Head of caudate nucleus (tissue), 42 donors: ENCODE data around the gene FAM227B.
"Not testable (repeated sequence)": the region's sequence is repeated elsewhere in the genome, so short reads cannot be mapped to it uniquely, and the experiment has no call there.

Source experiments
- DNase-seq, 42 donors: peaks; one replicate each; pipeline versions ENCODE4 v3.0.0 to v3.0.0-alpha.2; 2020 to 2021; ENCODE audit warnings: mixed read lengths in 7 of 42
- intact Hi-C: fragments of 100-400 bp; cut with DNase I; formaldehyde crosslinking; loops from one replicate; pipeline ENCODE4 v1.15.0; 2022

Gene FAM227B, protein sequence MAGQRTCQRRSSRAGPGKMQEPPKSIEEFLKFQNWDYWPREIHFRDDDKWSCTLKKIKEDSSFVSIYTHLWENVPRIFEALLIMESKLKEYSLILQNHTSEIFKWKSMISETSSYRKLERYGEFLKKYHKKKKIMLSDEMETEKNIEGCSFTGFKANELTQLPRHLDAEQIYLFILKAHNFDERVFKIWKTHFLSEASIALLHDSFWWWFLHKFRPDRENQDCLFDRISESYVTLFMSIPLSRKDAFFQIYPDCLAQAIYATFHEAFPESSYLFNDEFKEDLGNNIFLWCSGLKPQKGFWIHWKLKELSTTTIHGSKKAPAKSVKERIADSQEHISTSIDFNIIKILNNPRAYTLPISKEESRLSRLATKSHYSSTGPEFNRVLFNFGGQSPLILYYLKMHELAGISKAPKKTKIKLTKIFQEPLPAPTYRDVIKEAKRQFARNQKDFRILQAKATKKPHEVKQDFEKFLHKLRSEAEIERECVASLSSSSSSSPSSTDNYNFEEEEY

DNA sequence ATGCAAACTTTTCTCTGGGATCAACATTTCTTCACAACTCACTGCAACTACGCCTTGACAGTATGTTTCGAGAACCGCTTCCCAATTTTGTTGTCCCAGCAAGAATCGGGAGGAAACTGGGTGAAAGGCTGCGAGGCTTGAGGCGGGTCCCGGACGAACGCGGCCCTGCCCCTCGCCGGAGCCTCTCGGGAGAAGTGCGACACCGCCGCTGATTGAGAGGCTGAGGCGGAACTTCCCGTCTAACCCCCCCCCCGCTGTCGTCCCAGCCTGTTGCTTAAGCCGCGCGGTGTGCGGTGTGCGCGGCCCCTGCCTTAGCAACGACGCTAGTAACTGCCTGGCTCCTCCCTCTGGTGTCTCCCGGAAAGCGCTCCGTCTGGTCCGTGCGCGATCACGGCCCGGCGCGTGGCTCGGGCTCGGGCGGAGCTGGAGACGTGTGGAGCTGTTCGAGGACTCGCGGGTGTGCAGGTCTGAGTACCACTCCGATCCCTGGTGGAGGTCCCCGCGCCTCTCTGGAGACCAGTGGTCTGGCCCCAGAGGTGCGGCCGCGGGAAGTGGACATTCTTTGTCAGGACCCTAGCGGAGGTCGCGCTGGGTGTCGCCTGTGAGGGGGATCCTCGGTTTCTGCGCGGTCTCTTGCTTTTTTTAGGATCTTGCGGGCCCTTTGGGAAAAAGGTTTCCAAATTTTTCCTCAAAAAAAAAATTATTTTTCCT is at the start of gene FAM227B, which contains the start of gene DTWD1:
TSS of gene FAM227B (minus strand) at position 161 of the 711 bp plus-strand sequence. CDS start 5,647 bp downstream, outside the sequence.
TSS of gene DTWD1 (plus strand) at position 391 of the 711 bp plus-strand sequence. CDS start 4,120 bp downstream, outside the sequence.
- DNase-seq: peak; percentile 89 to 98 (median 94)
- intact Hi-C loops: no loop called here

DNA sequence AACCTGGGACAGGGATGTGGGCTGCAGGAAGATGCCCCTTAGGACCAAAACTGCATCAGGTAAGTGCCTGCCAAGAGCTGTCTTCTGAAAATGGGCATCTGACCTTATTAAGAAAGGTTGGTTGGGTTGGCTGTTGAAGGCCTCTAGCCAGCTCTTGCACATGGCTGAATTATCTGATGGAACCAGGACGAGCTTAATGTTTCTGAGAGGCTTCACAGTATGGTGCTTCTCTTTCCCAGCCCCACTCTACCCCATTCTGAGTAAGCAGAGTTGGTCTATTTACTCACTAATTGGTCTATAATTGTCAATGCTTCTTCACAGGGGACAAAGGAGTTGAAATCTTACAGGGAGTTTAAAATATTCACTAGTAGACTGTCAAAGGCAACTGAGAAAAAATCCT is 48.7 kb upstream of the FAM227B start:
- intact Hi-C loops: no loop called here
- no peak for DNase-seq

DNA sequence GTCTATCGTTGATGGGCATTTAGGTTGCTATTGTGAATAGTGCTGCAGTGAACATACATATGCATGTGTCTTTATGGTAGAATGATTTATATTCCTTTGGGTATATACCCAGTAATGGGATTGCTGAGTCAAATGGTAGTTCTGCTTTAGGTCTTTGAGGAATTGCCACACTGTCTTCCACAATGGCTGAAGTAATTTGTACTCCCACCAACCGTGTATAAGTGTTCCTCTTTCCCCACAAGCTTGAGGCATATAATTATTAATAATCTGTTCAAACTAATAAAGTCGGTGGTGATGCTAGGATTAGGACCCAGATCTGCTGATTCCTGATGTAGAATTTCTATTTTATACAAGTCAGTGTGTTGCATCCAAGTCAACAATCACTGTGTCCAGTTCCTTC is 45.9 kb upstream of the FAM227B start:
- DNase-seq, intact Hi-C loops: not testable (repeated sequence)

DNA sequence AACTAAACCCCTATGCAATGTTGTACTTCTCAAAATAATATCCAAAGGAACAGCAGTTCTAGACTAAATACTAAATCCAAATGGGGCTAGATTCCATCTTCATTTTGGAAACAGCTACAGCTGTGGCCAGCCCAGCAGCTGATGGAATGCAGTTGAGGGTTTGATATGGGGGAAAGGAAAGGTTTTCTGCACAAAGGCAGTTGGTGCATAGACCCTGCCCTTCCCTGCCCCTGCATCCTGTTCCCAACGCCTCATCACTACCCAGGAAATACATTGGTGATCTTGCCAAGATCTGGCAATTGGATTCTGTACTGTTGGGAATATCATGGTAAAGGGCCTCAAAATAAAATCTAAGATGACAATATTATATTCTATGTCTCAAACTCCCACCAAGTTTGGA is 44.1 kb upstream of the FAM227B start:
- intact Hi-C loops: no loop called here
- DNase-seq: no peak

DNA sequence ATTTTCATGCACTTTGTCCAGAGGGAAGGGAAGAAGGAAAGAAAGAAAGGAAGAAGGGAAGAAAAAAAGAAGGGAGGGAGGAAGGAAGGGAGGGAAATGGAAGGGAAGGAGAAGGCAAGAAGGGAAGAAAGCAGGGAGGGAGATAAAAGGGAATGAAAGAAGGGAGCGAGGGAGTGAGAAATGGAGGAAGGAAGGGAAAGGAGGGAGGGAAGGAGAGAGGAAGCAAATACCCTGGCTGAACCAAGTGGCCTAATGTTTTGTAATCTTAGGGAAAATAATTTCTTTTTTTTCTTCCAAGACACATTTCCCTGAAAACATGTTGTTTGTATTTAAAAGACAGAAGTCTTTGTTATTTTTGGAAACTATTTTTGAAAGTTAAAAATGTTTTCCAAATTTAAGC is 36.1 kb upstream of the FAM227B start:
- DNase-seq: no peak
- intact Hi-C loops: no loop called here

DNA sequence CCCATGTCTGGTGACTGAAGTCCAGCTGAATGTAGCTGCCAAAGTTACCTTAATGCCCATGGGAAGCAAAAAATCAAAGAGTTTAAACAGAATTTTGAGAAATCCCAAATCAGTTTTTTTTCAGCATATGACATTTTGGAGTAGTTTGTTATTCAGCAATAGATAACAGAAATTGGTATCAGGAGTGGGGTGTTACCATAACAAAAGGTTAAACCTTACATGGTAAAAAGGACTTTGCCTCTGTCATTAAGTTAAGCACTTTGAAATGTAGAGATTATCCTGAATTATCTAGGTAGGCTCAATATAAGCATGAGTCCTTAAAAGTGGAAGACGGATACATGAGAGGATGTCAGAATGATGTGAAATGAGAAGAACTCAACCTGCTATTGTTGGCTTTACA is 32.3 kb upstream of the FAM227B start:
- intact Hi-C loops: no loop called here
- no peak for DNase-seq

DNA sequence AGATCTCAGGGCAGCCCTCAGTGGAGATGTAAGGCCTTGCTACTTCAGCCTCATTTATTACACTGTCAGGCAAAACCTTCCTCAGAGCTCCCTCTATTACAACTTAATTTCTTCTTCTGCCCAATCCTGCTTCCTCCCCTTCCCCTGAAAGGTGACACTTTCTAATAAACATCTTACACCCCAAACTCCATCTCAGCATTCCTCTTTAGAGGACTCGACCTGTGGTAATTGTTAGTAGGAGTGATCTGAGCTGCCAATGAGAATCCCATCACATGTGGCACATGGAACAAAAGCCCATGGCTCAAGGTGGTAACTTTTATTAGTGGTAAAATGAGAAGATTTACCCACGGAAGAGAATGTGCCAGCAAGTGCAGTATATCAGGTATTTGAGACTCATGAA is 30.1 kb upstream of the FAM227B start:
- intact Hi-C loops: no loop called here
- DNase-seq: no peak

DNA sequence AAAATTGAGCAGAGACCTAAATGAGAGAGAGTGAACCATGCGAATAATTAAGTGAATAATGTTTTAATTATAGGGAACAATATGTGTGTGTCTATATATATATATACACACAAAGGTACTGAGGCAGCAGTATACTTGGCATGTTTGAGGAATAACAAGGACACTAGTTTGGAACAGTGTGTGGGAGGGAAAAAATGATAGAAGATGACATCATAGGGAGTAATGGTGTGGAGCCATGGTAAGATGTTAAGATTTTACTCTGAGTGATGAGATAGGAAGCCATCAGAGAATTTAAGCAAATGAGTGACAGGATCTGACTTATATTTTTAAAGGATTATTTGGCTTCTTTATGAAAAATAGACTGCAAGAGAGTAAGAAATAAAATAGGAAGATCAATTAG is 29.4 kb upstream of the FAM227B start:
- intact Hi-C loops: no loop called here
- DNase-seq: no peak

DNA sequence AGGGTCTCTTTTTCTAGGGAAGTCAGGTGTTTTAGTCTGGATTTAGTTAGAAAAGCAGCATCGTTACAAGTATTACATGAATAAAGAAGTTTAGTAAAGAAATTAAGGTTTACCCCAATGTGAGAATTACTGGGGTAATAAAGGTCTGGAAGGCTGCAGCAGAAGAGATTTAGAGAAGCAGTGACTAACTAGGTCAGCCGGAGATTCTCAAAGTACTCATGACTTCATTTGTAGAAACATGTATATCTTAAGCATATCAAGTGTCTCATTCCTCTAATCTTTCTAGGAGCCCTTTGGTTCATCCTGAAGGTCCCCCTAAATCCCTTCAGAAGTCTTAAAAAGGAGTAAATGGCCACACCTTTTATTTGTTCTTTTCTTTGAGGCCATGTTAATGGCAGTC is 26.3 kb upstream of the FAM227B start:
- DNase-seq: no peak
- intact Hi-C loops: no loop called here

DNA sequence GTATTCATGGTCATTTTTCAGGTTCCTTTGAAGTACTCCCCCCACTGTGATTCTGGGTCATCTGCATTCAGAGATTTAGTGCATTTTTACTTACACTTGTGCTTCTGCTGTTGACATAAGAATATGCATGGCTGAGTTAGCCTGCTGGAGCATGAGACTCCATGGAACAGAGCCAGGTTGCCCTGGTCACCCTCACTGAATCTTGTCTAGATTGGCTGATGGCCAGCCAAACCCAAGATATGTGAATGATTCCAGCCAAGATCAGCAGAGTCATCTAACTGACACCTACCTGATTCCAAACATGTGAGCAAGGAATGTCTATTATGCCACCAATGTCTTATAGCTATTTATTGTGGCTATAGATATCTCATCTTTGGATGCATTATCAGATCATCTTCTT is 25.3 kb upstream of the FAM227B start:
- peak in 1 of 42 donors; percentile 18 for DNase-seq
- intact Hi-C loops: no loop called here

DNA sequence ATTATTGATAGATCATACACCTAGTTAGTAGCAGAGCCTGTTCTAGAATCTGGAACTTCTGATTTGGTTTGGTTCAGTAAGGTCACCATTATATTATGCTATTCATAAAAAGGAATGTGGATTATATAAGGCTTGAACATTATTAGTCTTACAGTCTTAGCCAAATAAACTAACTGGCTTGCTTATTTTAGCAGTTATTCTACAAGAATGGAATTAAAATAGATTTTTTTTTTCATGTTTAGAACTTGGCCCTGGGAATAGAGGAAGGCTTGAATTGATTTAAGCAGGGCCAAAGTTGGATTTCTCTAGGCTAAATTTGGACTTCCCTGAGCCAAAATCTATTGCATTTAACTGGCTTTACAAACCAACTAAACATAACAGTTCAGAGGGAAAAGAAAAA is 24.7 kb upstream of the FAM227B start:
- DNase-seq: no peak
- intact Hi-C loops: no loop called here

DNA sequence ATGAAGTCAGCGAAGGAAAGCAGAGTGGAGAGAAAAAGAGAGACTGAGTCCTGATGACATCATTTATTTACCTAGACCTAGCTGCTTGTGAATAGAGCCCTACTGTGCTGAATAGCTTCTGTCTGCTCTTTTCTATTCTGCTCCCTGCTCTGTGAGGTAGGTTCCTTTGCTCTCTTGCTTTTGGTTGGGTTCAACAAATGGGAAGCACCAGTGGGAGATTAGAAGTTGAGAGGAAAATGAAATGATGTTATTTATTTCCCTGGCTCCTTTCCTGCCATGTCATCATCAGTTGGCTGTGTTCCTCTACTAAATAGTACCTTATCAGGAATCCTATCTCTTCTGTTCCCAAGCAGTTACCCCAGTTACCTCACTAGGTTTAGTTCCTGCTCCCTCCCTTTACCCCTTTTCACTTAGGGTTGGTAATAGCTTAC is 23.8 kb upstream of the FAM227B start:
- intact Hi-C loops: no loop called here
- DNase-seq: no peak

DNA sequence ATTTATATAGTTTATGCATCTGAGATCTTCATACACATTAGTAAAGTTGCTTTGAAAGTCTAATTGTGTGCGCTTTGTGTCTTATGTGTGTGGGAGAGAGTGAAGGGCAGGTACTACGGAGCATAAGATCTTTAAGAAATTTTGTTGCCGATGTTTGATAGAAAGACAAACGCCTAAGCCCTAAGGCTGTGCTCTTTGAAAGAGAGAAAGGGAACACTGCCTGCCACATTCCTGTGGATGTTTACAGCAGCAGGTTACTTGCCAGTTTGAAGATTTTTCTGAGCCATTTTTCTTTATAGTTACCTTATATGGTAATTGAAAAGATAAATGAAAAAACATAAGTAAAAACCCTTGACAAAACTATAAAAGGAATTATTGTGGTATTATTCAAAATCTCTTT is 17.2 kb upstream of the FAM227B start:
- peak in 1 of 42 donors; percentile 9 for DNase-seq
- intact Hi-C loops: no loop called here

DNA sequence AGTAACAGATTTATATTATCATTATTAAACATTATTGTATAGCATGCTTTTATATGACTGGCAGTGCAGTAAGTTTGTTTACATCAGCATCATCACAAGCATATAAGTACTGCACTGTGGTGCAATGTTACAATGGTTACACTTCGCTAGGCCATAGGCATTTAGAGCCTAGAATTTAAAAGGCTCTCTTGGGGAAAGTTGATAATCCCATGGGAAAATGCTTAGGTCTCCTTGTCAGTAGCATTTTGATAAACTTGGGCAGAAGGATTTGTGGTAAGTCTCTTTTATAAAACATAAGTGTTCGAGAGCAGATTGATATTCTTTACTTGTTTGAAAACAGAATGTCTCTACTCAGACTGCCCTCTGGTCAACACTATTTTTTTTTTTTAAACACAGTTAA is 7.8 kb upstream of the FAM227B start:
- no peak for DNase-seq
- intact Hi-C loops: no loop called here

DNA sequence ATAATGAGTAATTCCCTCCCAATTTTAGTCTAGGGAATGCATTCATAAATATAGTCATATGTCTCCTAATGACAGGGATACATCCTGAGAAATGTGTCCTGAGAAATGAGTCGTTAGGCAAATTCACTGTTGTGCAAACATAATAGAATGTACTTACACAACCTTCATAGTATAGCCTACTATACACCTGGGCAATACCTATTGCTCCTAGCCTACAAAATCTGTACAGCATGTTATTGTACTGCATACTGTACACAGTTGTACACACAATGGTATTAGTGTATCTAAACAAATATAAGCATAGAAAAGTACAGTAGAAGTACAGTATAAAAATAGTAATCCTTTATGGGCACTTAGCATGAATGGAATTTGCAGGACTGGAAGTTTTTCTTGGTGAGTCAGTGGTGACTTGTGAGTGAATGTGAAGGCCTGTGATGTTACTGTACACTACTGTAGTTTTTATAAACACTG is 6.8 kb upstream of the FAM227B start:
- intact Hi-C loops: no loop called here

DNA sequence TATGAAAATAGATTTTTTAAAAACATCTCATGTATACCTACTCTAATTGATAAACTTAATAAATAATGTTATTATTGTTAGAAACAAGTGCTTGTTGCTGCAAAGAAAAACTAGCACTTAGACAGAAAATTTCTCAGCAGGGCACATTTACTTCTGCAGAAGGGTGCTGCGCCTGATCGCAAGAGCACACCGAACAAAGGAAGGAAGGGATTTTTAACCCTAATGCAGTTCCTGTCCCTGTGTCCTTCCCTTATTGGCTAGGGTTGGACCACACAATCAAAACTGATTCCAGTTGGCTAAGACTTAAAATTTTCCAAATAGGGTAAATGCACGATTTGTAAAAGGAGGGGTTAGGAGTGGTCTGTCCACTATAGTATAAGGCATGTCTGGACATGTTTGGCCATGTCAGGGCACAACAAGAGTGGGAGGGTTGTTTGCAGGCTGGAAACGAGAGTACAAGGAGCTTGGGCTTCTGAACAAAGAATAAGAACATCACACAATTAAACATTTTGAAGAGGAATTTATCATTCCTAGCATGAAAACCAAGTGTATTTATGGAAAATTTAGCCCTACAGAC is 4.9 kb upstream of the FAM227B start:
- intact Hi-C loops: no loop called here
- no peak for DNase-seq

More for the DNA sequence above, 6.8 kb upstream of the FAM227B start:
- no peak for DNase-seq

DNA sequence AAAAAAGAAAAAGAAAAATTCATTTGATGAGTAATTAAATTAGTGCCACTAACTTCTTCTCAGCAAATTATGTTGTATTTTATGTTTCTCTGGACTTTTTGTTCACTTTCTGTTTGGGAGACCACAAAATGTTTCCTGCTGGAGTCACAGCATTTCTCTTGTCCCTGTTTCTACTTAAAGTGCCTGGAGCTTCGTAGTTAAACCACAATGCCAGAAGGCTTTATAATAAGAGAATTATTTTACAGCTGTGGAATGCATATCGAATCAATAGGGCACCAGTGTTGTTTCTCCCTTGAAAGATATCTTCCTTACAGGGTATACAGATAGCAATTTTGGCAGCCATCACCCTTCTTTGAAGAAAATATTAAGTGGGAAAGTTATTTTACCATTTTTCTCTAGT is 3.4 kb upstream of the FAM227B start:
- intact Hi-C loops: no loop called here
- DNase-seq: no peak

DNA sequence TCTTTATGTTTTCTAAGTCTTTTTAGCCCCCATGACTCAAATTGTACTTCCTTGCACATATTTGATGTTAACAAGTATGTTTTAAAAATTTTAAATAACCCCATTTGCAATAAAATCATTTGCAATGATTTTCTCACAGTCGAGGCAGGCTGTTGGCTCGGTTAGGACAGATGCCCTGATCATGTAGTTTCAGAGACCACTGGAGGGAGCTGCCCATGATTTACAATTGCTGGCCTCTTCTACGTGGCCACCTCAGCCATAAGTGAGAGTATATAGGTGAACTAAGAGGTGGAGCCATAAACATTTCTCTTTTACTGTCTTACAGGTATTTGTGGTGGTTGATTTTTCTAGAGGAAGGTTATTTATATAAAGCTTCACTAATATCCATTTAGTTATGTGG is 1.9 kb upstream of the FAM227B start:
- intact Hi-C loops: no loop called here

DNA sequence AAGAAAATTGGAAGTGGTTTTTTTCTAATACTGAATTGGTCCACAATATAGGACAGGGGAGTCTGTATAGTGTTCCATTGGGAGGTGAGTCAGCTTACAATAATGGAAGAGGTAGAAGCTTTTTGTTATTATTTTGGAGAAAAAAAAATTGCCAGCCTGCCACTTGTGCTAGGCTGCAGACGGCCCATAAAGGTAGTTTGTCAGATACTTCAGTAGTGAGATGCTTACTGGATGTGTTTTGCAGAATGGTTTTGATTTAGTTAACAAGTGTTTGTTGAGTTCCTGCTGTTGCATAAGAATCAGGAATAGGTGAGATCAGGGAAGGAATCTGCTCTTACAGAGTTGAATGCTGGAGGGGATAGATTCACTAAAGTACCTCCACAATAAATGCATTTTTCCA is 1.3 kb upstream of the FAM227B start:
- DNase-seq: no peak
- intact Hi-C loops: no loop called here

More for the DNA sequence above, 1.9 kb upstream of the FAM227B start:
- no peak for DNase-seq

DNA sequence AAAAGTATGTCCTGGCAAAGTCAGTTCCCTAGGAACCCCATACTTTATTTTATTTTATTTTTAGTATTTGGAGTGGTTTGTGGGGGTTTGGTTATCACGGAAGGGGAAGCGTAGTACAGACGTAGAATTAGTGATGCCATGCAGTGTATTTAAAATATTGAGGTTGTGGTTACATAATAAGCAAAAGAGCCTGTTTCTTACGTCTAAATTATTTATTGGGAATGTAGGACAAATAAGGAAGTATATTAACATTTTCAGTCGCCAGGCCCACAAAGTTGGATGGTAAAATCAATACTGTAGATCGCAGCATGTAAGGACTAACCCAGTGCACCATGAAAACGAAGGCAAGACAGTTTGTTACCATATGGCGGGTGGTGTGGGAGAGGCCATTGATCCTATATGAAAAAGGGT is 788 bp upstream of the FAM227B start:
- intact Hi-C loops: no loop called here
- peak in 1 of 42 donors; percentile 17 for DNase-seq
